Body of pancreas (tissue), 4 donors: ENCODE measurements around the gene ATG7. TPM values are rescaled to one million over a fixed set of nuclear protein-coding genes. Genes with fewer than 3 reads are reported as not detected.
A peak's percentile ranks its signal among the peaks of the same experiment; 100 is the strongest.

Experiments
- ATAC-seq: fragments of 150-250 bp; one replicate; pipeline ENCODE4 v1.9.1; 2016
- DNase-seq, 4 donors: peaks; one replicate each; pipeline ENCODE4 v3.0.0-alpha.2; 2019
- H3K27ac ChIP-seq, 4 donors: fragments of 200-600 bp; sonication (generic); 1 replicate in 3 of 4; 2 replicates in 1 of 4; pipeline versions ENCODE4 v1.5.1 to v1.6.1; 2016 to 2019; ENCODE audit warnings: mild to moderate bottlenecking in 1 of 4, mixed read lengths in 1 of 4, moderate library complexity in 1 of 4
- H3K27me3 ChIP-seq, 2 donors: fragments of 200-600 bp; sonication (generic); one replicate each; pipeline ENCODE4 v1.6.0; 2016; ENCODE audit warnings: mild to moderate bottlenecking in 1 of 2
- H3K36me3 ChIP-seq, 2 donors: fragments of 200-600 bp; sonication (generic); replicated peaks in 1 of 2; 2 replicates each; pipeline ENCODE4 v1.5.1; 2016; ENCODE audit warnings: low read depth in 2 of 2; ENCODE audit not compliant: insufficient read depth in 1 of 2
- H3K4me1 ChIP-seq: fragments of 200-600 bp; sonication (generic); one replicate; pipeline ENCODE4 v1.6.0; 2016
- H3K4me3 ChIP-seq, 2 donors: fragments of 200-600 bp; sonication (generic); 1 replicate in 1 of 2; 2 replicates in 1 of 2; pipeline ENCODE4 v1.5.1; 2016 to 2019
- H3K9me3 ChIP-seq, 3 donors: fragments of 200-600 bp; sonication (generic); 1 replicate in 2 of 3; 2 replicates in 1 of 3; pipeline ENCODE4 v1.5.1; 2016
- CTCF ChIP-seq, 7 experiments: fragments of 450-650 bp in 4 of 7; fragments of 200-600 bp in 3 of 7; sonication (generic) in 3 of 7; IDR thresholded peaks; one replicate each; pipeline ENCODE4 v1.5.1; 2016 to 2019; ENCODE audit warnings: antibody characterized with exemption in 7 of 7
- POLR2A ChIP-seq, 3 donors: fragments of 450-650 bp; IDR thresholded peaks; one replicate each; pipeline ENCODE4 v1.6.1; 2016; ENCODE audit warnings: antibody characterized with exemption in 3 of 3, mild to moderate bottlenecking in 2 of 3
- WGBS, 2 donors: methylation state at CpG; one replicate each; pipeline ENCODE4 v1.1.5; 2017; 5-methylcytosine and 5-hydroxymethylcytosine counted together
- intact Hi-C: fragments of 100-400 bp; cut with DNase I; formaldehyde crosslinking; loops from one replicate; pipeline ENCODE4 v1.15.1; 2023
- small RNA-seq: library from RNA; depleted of rRNA; stranded (forward); fragments of <200 nt; gene quantifications from one replicate; pipeline ENCODE3, GENCODE V24; 2016
- total RNA-seq, 2 donors: library from RNA; depleted of rRNA; stranded (reverse); fragments of >200 nt; gene quantifications; one replicate each; pipeline ENCODE4 v1.1.0, GENCODE V29; 2016

The ATG7 gene
- total RNA-seq, 2 donors from 2014 or later = 40.5 to 43.6 TPM

GRCh38 chr3:11604139-11604892 is 332.1 kb downstream of the ATG7 start:
- Histone ChIP-seq H3K4me3 (no peak overlapping the region), H3K36me3 (peaks cover 0 to 1% of the 10 kb centered on the region in 2 donors), H3K27me3 (no peaks in the 10 kb centered on the region), H3K4me1 (peaks cover 53% of the 10 kb centered on the region), H3K27ac (peak overlapping the region in 1 of 4 donors; percentile 3), H3K9me3 (no peaks in the 10 kb centered on the region)
- no peak for TF ChIP-seq CTCF (IDR thresholded peaks at IDR 0.05)
- TF ChIP-seq POLR2A (IDR thresholded peaks at IDR 0.05) = no peak
- ATAC-seq = no peak
- no peak for DNase-seq
- 77 to 80% methylated on average over 12 of the region's 15 CpGs for WGBS, 2 donors
- intact Hi-C loops = no loop called here

GRCh38 chr3:11605398-11605797 is 333.2 kb downstream of the ATG7 start:
- ATAC-seq (no peak), DNase-seq (no peak)
- intact Hi-C loops = no loop called here
- Histone ChIP-seq H3K4me1 (peaks cover 51% of the 10 kb centered on the region), H3K9me3 (no peaks in the 10 kb centered on the region), H3K4me3 (no peak overlapping the region), H3K36me3 (no peaks in the 10 kb centered on the region), H3K27ac (no peak overlapping the region), H3K27me3 (no peaks in the 10 kb centered on the region)
- 100% methylated on average over 1 of the region's 1 CpG for WGBS, 2 donors
- TF ChIP-seq CTCF (IDR thresholded peaks at IDR 0.05) (no peak), POLR2A (IDR thresholded peaks at IDR 0.05) (no peak)

GRCh38 chr3:11606090-11606784 is 334.0 kb downstream of the ATG7 start:
- no peaks in the 10 kb centered on the region for H3K9me3 ChIP-seq
- no peak overlapping the region for H3K4me3 ChIP-seq
- WGBS, 2 donors = 75 to 78% methylated on average over 11 of the region's 11 CpGs
- DNase-seq (no peak), ATAC-seq (no peak)
- intact Hi-C loops = no loop called here
- peaks cover 52% of the 10 kb centered on the region for H3K4me1 ChIP-seq
- no peak overlapping the region for H3K27ac ChIP-seq
- no peaks in the 10 kb centered on the region for H3K27me3 ChIP-seq
- H3K36me3 ChIP-seq = no peaks in the 10 kb centered on the region
- TF ChIP-seq POLR2A (IDR thresholded peaks at IDR 0.05) (no peak), CTCF (IDR thresholded peaks at IDR 0.05) (no peak)

GRCh38 chr3:11606865-11607440 is 334.8 kb downstream of the ATG7 start:
- ATAC-seq = no peak
- Histone ChIP-seq H3K4me1 (peaks cover 50% of the 10 kb centered on the region), H3K27ac (no peak overlapping the region), H3K4me3 (no peak overlapping the region), H3K36me3 (no peaks in the 10 kb centered on the region), H3K9me3 (no peaks in the 10 kb centered on the region), H3K27me3 (no peaks in the 10 kb centered on the region)
- intact Hi-C loops = no loop called here
- no peak for DNase-seq
- TF ChIP-seq POLR2A (IDR thresholded peaks at IDR 0.05) = no peak
- no peak for TF ChIP-seq CTCF (IDR thresholded peaks at IDR 0.05)
- 84 to 96% methylated on average over 6 of the region's 6 CpGs for WGBS, 2 donors

Small RNA genes within 50 kb of the gene (small RNA-seq; reads per million reads assigned to genes)
- gene AC022001.1 (not detected), gene AC026185.1 (not detected), gene AC083855.1 (not detected)

Other genes with a start within 250 kb of the ATG7 start
- under 1 TPM; 0.66 to 0.78 TPM for gene HRH1, start 117.9 kb upstream of the ATG7 start, total RNA-seq